ENCODE results near the gene MBD4.
A peak's percentile ranks its signal among the peaks of the same experiment; 100 is the strongest.

MBD4 gene

GRCh38 chr3:129462361-129462968, 22.7 kb upstream of the MBD4 start:
- DNase-seq = no peak

- DNase-seq = no peak
Measured at GRCh38 chr3:129461461-129462146, 21.9 kb upstream of the MBD4 start.

DNA sequence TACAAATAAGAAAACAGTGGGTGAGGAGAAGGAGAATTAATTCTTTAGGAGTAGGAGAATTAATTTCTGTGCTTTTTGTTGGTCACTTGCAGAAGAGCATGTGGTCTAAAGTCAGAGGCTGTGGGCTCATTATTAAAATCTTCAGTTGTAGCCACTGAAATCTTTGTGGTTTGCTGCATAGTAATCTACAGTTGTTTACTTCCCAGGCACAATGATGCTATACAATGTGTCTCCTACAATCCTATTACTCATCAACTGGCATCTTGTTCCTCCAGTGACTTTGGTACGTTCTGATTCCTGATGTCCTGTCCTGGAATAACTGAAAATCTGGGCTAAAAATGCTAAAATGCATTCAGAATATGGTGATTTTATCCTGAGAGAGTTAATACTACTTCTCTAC, 21.3 kb upstream of the MBD4 start:
- DNase-seq = no peak

GRCh38 chr3:129460572-129460971, 20.8 kb upstream of the MBD4 start:
- no peak for DNase-seq

DNA sequence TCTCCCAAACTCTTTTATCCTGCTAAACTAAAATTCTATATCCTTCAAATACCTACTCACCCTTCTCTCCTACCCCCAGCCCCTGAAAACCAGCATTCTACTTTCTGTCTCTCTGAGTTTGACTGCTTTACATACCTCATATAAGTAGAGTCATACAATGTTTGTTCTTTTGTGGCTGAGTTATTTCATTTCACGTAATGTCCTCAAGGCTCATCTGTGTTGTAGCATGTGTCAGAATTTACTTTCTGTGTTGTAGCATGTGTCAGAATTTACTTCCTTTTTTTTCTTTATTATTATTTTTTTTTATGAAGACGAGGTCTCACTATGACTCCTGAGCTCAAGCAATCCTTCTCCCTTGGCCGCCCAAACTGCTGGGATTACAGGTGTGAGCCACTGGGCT, 20.4 kb upstream of the MBD4 start:
- DNase-seq = no peak

- no peak for DNase-seq
Measured at GRCh38 chr3:129453732-129454131, 14.0 kb upstream of the MBD4 start.

DNA sequence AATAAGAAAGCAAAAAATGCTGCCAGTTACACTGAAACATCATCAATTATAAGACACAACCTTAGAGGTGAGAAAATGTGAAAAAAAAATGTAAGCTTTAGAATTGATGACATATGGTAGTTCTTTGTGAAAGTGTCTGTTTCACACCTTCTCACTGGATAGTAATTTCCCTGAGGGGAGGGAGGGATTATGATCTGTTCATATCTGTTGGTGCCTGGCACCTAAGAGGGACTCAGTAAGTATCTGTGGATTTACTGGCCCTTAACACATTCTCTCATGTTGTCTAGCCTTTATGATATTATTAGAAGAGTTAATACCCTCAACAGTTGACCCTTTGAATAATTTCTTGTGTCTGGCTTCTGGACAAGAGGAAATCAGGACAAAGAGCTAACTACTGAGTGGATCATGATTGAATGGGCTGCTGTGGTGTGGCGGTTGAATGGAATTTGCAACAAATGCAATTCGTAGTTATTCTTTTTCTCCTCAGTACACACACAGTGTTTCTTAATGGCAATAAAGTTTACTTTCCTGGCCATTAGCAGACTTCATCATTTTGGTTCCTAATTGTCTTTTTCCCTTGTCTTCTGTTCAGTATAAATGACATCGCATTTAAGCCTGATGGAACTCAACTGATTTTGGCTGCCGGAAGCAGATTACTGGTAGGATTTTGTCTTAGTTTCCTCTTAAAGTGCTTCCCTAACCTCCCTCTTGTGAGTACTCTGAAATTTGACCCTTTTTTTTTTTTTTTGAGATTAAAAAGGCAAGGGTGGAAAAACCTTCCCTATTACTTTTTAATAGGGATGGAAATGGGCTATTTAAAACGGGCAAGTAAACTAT, 9.7 kb upstream of the MBD4 start:
- no peak for DNase-seq

DNA sequence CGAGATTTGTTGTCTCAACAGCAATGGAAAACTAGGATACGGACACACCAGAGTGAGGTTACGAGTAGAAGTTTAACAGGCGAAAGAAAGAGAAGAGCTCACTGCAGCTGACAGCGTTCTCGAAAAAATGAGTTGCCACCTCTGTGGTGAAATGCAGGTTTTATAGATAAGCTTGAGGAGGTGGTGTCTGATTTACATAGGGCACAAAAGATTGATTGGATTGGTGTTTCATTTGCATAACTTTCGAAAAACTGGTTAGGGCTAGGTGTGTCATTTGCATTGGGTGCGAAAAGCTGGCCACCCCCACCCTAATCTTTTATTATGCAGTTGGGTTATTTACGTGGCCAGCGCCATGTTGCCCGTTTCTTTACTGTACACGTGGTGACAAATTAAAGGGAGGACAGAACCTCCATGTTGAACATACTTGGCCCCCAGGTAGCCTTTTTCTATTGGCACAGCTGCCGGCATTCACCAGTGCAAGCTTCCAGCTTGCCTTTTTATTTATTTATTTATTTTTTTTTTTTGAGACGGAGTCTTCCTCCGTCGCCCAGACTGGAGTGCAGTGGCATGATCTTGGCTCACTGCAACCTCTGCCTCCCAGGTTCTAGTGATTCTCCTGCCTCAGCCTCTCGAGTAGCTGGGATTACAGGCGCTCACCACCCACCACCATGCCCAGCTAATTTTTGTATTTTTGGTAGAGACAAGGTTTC, 8.6 kb upstream of the MBD4 start:
- DNase-seq = no peak

GRCh38 chr3:129446926-129447325, 7.2 kb upstream of the MBD4 start:
- DNase-seq = no peak

DNA sequence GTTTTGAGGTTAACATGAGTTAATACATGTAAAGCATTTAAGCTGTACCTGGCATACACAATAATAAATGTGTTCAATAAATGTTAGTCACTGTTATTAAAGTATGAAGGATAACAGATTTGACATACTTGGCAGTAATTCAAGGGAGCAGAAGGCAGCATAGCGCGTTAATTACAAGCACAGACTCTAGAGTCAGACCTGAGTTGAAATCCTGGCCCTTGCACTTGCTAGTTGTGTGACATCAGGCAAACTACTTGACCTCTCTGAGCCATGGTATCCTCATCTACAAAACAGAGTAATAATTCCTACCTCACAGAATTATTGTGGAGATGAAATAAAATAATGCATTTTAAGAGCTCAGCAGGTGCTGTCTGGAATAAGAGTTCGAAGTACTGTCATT, 5.7 kb upstream of the MBD4 start:
- no peak for DNase-seq

GRCh38 chr3:129442947-129443346, 3.2 kb upstream of the MBD4 start:
- no peak for DNase-seq

DNA sequence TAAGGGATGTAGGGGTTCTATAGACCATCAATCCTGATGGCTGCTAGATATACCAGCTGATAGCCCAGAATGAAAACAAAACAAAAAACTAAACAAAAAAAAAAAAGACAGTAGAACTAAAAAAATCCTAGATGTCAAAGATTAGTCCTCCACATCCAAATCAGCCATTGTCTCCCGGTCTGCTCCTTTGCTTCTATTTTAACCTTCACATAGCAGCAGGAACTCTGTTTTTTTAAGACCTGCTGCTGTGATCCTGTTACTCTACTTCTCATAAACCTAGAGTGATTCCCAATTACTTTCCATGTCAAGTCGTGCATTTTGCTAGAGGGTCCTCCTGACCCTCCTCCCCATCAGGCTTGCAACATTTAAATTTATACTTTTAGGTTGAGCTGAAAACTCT, 2.7 kb upstream of the MBD4 start:
- DNase-seq = no peak

DNA sequence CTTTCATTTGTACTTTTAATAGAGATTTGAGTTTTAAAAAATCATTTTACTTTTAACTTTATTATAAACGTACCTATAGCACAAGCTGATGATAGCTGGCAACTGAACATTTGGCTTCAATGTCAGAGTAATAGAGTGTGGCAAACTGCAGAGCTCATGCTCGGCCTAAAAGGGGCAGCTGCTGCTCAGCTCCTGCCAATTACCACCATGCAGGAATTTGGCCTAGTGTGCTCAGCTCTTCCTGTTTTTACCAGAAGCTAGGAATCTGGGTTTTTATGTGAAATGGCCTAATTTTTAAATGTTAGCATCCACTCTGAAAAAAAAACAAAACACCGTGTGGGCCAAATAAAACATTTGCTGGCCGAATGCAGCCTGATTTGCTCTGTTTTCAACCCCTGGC, 2.0 kb upstream of the MBD4 start:
- no peak for DNase-seq

DNA sequence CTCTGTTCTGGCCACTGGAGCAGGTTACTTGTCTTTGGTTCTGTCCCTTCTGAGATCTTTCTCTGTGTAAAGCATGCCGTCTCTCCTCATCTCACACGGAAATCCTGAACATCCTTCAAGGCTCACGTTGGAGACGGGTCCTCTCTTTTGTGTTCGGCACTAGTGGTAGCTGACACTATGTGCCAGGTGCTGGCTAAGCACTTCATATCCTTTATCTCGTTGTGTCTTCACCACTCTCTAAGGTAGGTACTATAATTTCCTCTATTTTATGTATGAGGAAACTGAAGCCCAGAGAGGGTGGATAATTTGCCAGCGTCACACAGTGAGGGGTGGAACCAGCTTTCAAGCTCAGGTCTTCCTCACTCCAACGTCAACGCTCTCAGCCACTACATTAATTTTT, 1.5 kb upstream of the MBD4 start:
- DNase-seq = peak; percentile 21

DNA sequence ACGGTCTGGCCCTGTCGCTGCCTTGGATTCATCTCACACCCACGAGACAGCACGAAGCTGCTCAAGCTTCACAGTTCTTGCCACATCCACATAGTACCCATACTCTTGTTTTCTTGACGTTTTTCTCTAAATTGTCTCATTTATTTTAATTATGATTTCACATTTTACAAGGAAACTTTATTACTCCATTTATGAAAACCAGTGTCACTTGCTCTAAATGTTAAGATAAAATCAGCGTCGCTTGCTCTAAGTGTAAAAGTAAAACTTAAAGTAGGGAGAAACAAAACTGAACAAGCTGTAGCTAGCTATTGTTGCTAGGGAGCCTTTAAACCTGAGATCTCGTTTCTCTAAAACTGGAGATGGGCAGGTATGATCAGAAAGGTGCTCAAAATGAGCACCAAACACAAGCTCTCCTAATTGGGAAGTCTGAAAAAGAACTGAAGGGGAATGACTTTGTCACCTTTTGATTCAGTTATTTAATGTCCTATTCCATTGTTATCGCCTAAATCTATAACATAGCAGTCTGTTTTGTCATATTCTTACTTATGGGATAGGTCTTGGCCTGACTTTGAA, 956 bp upstream of the MBD4 start:
- no peak for DNase-seq

DNA sequence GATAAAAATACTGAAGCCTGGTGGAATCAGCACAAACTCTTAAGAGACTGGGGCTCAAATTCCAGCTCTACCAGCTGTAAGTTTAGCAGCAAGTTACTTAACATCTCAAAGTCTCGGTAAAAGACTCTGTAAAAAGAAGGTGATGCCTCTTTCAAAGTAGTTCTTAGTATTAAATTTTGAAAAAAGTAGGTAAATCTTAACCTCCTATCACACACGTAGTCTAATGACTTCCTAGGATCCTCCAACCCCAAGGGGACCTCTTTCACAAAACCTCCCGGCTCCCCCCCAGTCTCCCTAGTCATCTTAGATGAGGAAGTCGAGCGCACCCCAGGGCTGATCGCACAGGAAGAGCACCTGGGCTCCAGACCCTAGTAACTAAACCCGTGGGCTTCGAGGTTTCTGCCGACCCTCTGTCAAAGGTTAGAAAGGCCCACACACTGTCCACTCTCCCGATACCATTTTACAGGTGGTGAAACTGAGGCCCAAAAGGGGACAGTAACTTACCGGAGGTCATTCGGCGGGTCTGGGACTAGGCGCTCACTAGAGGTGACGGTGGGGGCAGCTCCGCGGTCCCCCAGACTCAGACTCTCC, 427 bp downstream of the MBD4 start:
- DNase-seq = peak; percentile 66

- DNase-seq = no peak
Measured at GRCh38 chr3:129435367-129435766, 4.4 kb downstream of the MBD4 start.

DNA sequence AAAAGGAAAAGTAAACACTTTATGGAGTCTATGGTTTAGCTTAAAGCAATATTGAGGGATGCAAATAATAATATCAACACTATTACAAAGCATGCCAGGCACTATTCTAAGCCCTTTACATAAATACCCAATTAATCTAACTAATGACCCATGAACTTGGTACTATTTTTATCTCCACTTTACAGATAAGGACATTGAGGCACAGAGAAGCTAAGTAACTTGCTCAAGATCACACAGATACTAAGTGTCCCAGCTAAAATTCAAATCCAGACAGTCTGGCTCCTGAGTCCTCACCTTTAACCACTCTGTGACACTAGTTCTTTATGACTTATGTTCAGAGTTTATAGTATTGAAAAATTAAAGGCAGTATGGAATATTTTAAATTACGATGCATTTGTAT, 5.6 kb downstream of the MBD4 start:
- no peak for DNase-seq

DNA sequence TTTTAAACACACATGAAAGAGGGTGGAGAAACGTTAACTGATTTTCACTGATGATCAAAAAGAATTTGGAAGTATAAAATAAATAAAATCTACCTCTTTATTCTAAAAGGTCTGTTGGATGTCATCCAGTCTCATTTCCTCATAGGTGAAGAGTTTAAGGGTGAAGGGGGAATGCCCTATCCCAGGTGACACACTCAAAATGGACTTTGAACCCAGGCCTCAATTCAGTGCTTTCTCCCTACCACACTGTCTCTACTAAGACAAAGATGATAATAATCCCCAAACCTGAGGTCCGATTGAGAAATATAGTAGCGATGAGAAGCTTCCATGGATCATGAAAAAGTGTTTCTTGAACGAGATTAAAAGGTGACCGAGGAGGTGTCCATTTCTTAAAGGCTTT, 6.2 kb downstream of the MBD4 start:
- DNase-seq = no peak

DNA sequence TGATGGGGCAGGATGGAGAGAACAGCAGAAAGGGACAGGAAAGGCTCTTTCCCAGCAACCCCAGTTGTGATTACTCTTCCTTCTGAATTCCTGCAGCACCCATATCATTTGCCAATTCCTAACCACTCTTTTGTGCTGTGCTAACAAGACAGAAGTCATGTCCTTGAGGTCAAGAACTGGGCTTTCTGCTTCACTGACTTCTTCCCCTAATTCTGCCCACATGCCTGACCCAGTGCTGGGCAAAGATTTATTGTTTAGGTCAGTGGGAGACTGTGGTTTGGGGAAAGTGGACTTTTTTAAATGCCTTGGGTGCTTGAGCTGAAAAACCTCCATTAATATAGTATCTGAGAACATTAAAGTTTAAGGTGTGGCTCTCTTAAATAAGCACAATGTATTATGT, 7.1 kb downstream of the MBD4 start:
- DNase-seq = no peak

GRCh38 chr3:129432036-129432435, 7.7 kb downstream of the MBD4 start:
- no peak for DNase-seq

DNA sequence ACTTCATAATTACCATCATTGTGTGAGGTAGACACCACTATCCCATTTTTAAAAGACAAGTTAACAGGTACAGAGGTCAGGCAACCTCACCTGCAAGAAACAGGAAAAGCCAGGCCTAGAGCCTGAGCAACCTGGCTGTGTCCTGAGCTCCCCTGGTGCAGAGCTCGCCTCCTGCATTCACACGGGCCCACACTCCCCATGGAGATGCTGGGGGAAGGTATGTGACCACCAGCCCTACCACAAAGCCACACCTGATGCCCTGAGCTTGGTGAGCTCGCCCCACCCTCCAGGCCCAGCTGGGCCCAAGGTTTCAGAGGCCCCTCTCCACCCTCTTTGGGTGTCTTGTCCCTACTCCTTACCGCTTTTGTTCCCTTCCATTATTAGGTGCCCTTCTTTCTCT, 10.1 kb downstream of the MBD4 start:
- DNase-seq = no peak

- no peak for DNase-seq
Measured at GRCh38 chr3:129429080-129429451, 10.7 kb downstream of the MBD4 start.
